DMS114 treated with DMSO at 0.1 percent for 48 hours (cell line): Measurements from ENCODE around the gene HELT.
"Not testable (repeated sequence)": the region's sequence is repeated elsewhere in the genome, so short reads cannot be mapped to it uniquely, and the experiment has no call there.

Experiments used
- DNase-seq: peaks from one replicate; lab custom pipeline; 2025; ENCODE audit not compliant: unreplicated experiment; lab: John Stamatoyannopoulos, UW

The HELT gene, protein sequence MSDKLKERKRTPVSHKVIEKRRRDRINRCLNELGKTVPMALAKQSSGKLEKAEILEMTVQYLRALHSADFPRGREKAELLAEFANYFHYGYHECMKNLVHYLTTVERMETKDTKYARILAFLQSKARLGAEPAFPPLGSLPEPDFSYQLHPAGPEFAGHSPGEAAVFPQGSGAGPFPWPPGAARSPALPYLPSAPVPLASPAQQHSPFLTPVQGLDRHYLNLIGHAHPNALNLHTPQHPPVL

DNA sequence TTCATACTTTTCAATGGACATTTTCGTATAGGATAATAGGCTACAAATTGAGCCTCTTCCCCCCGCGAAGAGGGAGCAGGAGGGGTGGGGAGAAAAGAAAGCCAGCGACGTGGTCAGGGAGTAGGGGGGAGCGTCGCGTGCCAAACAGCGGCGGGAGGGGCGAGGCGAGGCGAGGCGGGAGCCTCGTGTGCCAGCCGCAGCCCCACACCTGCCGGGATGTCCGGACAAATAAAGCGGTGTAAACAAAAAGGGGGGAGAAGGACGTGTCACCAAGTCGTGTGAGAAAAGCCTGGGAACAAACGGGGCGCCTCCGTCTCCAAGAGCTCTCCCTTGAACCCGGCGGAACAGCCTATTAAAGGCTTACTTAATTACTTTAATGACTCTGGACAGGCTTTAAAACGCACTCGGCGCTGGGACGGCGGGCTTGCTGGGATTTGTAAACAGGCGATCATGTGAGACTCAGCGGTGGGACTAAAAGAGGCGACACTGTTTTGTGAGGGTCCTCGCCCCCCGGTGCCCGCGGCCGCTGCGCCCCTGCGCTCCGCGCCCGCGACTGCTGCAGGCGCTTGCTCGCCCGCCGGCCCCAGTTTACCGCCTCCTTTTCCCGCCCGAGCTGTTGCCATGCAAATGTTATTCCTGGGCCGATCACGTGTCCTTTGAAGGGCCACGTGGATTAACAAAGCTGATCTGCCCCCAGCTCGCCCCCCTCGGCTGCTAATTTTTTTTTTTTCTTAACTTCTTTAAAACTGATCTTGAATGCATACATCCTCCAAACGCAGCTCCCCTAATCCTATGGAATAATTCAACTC lies at the start of gene HELT:
Gene HELT (plus strand): TSS at position 527 of the 809 bp plus-strand sequence. CDS start 439 bp downstream, outside the sequence.
- DNase-seq, result peak; percentile 10

DNA sequence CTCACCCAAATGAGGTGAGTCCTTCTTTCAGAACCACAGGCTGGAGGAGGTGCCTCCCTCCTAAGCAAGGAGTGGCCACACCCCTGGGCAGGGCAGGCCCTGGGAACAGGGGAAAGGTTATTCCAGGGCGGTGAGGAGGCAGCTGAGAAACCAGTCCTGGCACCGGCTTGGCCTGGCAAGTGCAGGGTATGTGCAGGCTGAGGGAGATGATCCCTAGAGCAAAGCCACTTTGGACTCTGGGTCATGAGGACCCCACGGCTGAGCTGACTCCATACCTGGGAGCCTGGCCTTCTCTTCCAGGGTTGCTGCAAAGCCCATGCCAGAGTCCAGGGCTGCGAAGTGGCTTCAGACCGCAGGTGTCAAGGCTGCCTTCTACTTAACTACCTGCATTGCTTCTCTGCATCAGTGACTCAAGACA lies 49.5 kb upstream of the HELT start:
- DNase-seq, result no peak

DNA sequence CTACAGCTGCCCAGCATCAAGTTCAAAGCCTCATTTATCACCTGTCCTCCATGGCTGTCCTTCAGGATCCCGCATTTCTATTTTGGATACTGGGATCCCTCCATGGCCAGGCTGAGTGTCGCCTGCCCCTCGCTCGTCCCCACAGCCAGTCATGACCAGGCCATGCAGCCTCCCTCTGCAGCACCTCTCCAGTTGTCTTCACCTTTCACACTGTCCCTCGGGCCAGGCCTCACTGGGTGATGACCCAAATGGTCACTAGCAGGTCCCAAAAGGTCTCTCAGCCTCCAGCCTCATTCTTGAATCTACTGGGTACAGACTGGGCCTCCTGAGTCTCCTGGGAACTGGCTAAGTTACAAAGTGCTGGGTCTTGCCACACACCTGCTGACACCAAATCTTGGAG lies 48.7 kb upstream of the HELT start:
- no peak for DNase-seq

DNA sequence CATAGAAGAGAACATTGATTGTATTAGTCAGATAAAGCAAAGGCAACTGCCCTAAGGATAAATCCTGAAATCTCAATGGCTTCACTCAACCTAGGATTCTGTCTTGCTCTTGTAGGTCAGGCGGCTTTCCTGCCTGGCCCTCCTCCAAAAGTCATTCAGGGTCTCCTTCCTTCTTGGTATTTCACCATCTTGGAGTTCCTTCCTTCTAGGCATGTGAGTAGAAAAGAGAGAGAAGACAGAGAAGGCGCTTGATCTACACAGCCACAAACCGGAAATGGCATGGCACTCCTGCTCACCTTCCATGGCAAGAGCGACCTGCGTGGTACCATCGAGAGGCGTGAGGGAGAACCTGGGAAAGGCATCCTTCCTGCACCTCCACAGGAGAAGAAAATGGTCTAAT lies 45.3 kb upstream of the HELT start:
- no peak for DNase-seq

DNA sequence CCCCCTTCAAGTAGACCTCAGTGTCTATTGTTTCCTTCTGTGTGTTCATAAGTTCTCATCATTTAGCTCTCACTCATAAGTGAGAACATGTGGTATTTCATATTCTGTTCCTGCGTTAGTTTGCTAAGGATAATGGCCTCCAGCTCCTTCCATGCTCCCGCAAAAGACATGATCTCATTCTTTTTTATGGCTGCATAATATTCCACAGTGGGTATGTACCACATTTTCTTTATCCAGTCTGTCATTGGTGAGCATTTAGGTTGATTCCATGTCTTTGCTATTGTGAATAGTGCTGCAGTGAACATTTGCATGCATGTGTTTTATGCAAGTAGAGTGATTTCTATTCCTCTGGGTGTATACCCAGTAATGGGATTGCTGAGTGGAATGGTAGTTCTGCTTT lies 41.9 kb upstream of the HELT start:
- DNase-seq, result not testable (repeated sequence)

DNA sequence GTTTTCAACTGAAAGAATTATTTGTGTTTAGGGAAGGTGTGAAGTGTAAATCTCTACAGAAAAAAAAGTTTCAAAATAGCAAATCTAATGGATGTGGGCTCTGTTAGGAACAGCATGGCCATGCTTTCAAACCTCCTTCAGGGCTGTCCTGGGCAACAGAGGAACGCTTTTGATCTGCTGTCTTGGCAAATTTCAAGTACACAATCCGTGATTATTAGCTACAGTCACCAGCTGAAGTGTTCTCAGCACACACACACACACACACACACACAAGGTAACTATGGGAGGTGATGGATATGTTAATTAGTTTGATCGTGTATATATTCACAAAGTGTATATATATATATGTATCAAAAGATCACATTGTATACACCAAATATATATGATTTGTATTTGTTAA lies 40.5 kb upstream of the HELT start:
- no peak for DNase-seq

DNA sequence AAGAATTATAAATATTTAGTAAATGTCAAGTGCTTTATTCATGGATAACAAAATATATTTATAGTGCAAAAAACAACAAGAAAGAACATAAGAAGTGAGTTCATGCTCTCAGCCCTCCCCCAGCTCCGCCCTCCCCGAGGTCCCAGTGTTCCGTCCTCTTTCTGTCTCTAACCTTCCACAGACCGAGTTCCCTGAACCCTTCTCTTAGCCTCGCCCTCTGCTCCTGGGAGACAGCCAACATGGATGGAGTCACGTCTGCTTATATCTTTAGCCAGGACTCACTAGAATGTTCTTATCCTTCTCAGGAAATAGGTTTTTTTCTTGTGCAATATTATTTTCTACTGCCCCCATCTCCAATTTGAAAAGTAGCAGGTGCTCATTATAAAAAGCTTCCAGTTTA lies 40.1 kb upstream of the HELT start:
- DNase-seq, result no peak

DNA sequence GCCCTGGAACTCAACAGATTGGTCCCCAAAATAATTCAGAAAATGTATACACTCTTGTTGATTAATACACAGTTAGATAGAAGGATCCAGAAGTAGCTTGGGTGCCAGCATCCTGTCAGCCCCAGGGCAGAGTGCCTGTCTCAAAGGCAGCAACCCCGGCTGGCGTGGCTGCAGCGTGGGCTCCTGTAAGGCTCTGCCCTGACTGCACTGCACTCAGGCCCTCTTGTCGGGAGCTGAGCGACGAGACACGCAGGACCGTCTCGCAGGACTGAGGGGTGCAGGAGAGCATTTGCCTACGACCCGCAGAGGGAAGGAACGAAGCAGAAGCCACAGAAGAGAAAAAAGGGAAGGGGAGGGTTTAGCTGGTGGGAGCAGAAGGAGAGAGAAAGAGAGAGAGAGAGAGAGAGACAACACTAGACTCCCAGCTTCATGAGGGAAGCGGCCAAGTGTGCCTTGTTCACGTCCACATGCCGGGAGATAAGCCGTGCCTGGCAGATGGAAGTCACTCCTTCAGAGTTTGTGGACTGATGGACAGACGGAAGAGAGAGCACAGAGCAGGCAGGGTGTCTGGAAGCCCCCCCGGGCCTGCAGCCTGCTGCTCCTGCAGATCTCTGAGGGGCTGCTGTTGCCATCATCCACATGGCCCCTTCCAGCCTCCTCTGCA lies 38.7 kb upstream of the HELT start:
- no peak for DNase-seq

DNA sequence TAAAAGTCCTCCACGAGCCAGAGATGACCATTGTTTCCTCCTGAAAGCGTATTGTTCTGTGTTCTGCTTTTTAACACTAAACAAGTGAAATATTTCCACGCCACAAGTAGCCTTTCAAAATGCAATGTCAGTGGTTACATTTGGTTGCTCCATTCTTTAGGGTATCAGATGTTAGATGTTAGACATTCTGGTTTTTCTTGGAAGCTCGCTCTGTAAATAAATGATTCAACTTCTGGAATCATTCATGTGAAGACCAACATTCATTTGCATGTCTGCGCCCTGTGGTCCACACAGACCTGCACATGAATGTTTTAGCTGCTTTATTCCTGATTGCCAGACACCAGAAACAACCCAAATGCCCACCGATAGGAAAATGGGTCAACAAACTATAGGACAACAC lies 38.0 kb upstream of the HELT start:
- no peak for DNase-seq

DNA sequence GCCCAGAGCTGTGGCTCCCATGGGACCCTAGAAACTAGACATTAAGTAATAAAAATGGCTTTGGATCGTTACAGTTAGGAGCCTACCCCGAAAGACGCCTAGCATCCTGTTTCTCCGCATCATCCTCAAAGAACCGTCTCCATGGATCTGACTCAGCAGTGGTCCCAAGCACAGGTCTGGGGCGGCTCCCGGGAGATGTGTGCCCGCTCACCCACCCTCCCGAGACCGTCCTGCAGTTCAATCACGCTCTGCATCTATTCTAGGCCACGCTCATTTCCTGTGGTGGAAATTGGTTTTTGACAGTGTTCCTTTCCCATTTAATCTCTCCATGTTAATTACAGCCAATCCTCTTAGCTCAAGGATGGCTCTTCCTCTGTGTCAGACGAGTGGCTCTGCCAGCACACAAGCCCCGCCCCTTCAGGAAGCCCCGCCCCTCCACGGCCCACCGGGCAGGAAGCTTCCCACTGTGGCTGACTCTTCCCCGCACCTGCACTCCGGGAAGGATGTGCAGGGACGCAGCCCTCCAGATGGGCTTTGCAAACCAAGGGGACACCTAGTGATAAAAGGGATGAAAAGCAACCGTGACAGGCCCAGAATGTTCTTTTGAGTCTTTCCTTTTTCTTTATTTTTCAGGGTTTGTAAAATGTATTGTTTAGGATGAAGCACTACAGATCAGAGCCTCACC lies 34.5 kb upstream of the HELT start:
- DNase-seq, result no peak

DNA sequence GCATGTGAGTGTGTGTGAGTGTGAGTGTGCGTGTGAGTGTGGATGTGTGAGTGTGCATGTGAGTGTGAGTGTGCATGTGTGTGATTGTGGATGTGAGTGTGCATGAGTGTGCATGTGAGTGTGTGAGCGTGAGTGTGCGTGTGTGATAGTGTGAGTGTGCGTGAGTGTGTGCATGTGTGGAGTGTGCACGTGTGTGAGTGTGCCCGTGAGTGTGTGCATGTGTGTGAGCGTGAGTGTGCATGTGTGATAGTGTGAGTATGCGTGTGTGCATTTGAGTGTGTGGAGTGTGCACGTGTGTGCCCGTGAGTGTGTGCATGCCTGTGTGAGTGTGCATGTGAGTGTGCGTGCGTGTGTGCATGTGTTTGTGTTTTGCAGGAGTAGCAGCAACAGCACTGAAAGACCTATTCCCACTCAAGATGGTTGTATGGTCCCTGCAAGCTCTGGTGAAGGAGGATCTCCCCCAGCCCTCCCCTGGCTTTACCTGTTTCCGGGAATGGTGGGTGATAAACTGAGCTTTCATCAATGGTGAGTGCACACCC lies 30.7 kb upstream of the HELT start:
- no peak for DNase-seq

DNA sequence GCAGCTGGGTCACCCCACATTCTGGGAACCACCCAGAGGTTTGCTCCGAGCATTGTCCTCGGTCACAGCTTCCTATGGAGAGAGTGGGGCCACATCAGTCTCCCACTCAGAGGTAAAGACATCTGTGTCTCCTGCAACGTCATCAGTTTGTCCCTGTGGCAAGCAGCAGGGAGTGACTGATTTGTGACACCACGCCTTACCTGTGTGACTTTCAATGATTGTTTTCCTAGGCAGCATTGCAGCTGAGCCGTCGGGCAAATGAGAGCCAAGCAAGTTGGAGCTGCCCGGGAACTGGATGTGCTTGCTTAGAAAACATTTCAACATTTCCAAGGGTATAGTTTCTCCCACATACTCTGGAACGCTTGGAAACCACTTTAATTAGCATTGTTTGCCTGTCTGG lies 29.7 kb upstream of the HELT start:
- no peak for DNase-seq

DNA sequence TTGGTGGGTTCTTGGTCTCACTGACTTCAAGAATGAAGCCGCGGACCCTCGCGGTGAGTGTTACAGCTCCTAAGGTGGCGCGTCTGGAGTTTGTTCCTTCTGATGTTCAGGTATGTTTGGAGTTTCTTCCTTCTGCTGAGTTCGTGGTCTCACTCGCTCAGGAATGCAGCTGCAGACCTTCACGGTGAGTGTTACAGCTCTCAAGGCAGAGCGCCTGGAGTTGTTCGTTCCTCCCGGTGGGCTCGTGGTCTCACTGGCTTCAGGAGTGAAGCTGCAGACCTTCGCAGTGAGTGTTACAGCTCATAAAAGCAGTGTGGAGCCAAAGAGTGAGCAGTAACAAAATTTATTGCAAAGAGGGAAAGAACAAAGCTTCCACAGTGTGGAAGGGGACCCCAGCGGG lies 29.0 kb upstream of the HELT start:
- not testable (repeated sequence) for DNase-seq

DNA sequence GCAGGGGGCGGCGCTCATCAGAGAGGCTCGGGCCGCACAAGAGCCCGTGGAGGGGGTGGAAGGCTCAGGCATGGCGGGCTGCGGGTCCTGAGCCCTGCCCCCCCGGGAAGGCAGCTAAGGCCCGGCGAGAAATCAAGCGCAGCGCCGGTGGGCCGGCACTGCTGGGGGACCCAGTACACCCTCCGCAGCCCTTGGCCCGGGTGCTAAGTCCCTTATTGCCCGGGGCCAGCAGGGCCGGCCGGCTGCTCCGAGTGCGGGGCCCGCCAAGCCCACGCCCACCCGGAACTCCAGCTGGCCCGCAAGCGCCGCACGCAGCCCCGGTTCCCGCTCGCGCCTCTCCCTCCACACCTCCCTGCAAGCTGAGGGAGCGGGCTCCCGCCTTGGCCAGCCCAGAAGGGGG lies 28.2 kb upstream of the HELT start:
- not testable (repeated sequence) for DNase-seq

DNA sequence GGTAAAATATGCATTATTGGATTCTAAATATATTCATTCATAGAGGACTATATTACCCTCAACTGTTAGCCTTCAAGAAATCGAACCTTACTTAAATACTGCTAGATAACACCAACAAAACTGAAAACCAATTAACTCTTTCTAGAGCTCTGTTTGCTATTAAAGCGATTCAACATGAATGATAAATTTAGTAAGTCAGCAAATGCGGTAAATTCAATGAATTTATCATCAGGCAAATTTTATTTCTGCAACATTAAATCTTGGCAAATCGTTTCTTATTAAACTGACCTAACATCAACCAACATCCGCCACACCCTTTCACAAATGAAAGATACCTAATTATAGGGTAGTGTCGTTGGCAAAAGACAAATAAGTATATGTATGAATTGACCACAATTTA lies 26.4 kb upstream of the HELT start:
- DNase-seq, result no peak

DNA sequence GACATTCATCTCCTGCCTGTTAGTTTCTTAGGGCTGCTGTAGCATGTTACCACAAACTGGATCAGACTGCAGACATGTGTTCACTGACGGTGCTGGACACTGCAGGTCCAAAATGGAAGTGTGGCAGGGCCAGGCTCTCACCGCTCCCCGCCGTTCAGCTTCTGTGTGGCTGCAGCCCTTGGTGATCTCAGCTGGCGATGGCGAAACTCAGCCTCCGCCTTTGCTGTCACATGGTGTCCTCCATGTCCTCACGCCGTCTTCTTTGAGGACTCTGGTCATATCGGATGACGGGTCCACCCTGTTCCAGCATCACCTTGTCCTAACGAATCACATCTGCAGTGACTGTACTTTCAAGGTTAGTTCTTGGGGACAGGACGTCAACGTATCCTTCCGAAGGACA lies 25.9 kb upstream of the HELT start:
- DNase-seq, result no peak

DNA sequence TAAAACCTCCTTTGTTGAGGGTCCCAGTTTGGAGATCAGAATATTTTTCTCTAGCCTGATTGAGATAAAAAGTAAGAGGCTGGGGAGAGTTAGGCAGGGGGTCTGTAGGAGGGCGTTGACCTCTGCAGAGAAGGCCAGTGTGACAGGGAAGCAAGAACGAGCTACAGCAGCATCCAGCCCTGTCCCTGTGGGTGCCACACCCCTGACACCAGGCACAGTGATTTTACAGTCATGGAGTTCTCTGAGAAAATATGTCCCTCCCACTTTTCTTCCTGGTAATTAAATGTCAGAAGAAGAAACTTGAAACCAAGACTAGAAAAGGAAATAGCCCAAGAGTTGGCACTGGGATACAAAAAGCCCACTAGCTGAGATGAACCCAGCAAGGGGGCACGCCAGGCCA lies 25.0 kb upstream of the HELT start:
- no peak for DNase-seq

DNA sequence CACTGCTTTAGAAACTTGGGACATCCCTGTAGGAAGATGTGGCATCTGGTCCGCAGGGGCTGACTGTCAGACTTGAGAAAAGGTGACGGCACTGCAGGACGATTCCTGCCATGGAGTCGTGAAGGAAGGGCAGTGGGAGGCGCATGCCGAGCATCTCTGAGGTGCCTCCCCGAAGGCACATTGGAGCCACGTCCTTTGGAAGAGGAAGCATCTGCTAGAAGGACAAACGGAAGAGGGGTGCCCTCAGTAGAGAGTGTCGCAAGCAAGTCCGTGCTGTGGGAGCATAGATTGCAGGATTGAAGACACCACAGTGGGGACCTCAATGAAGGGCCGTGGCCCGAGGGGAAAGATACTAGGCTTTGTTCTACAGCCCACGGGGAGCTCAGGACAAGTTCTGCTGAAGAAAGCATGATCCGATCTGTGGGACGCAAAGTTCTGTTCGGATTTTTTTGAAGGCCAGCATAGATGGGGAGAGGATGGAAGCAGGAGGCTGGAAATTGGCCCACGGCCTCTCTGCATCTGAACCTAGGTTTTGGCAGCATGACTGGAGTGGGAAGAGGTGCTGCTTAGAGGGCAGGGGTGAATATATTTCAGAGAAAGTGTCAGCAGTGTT lies 24.2 kb upstream of the HELT start:
- no peak for DNase-seq

DNA sequence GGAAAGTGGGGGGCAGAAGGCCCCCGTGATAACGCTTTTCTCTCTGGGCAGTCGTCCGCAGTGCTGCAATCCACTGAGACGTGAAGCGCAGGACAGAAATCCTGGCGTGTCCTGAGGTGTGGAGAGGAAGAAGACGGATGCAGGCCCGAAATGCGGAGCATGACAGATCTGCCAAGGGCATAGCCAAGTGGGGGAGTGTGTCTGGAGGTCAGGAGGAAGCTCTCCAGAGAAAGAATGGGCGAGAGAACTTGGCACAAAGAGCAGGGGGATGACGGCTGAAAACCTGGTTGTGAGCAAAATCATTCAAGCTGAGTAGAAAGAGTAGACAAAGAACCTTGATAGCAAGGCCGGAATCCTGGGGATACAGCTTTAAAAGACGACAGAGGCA lies 23.7 kb upstream of the HELT start:
- no peak for DNase-seq

DNA sequence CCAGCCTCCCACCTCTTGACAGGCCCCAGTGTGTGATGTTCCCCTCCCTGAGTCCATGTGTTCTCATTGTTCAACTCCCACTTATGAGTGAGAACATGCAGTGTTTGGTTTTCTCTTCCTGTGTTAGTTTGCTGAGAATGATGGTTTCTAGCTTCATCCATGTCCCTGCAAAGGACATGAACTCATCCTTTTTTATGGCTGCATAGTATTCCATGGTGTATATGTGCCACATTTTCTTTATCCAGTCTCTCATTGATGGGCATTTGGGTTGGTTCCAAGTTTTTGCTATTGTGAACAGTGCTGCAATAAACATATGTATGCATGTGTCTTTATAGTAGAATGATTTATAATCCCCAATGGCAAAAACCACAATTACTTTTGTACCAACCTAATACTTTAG lies 20.6 kb upstream of the HELT start:
- not testable (repeated sequence) for DNase-seq

DNA sequence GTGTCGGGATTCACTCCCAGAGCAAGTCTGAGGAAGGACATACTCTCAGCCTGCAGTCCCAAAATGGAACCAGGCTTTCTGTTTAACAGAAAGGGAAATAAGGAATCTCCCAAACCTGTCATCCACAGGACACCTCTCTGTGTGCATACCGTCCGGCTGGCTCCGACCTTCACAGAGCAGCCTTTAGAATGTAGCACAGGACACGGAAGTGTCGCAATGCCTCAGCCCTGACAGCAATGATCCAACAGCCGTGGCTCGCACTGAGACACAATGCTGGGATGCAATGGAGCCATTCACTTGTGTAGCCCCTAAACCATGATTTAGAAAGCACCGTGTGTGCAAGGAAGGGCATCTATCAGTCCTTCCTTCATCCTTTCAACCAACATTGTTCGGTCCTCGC lies 15.5 kb upstream of the HELT start:
- no peak for DNase-seq
